ENCODE data around the gene SLC35F3.

SLC35F3 gene

GRCh38 chr1:234270581-234271242, 366.2 kb downstream of the SLC35F3 start:
- Histone ChIP-seq H3K4me3 (ENCODE audit: low read length in 2 of 2) (no peak overlapping the region), H2AFZ (ENCODE audit: low read length) (no peak overlapping the region), H3K23ac (ENCODE audit: low read depth, low read length, poor library complexity) (no peak overlapping the region), H3K27me3 (ENCODE audit: control insufficient read depth in 3 of 3, insufficient read depth in 3 of 3, low read depth in 1 of 3, low read length in 3 of 3) (no peaks in the 10 kb centered on the region), H3K18ac (ENCODE audit: low read length) (no peak overlapping the region), H3K4ac (ENCODE audit: low read length) (no peak overlapping the region), H3K27ac (replicated peaks; ENCODE audit: low read length) (no peak overlapping the region), H2BK120ac (ENCODE audit: low read depth, low read length) (no peak overlapping the region), H2AK5ac (ENCODE audit: low read depth, low read length) (peak overlapping the region; percentile 8), H3K79me1 (ENCODE audit: low read depth, low read length) (no peaks in the 10 kb centered on the region), H3K4me2 (ENCODE audit: insufficient read depth, low read length, poor library complexity, severe bottlenecking) (no peak overlapping the region), H4K91ac (ENCODE audit: low read depth, low read length, poor library complexity) (no peak overlapping the region), H3K14ac (ENCODE audit: low read length) (no peak overlapping the region), H4K8ac (ENCODE audit: low read depth, low read length) (no peak overlapping the region), H3K9ac (ENCODE audit: low read depth, low read length, poor library complexity) (peak overlapping the region; percentile 2), H2BK12ac (ENCODE audit: low read length) (no peak overlapping the region), H3K4me1 (ENCODE audit: control insufficient read depth in 2 of 2, insufficient read depth in 1 of 2, low read depth in 1 of 2, low read length in 2 of 2) (peaks cover 0 to 1% of the 10 kb centered on the region in 2 donors), H3K9me3 (replicated peaks in 1 of 2; ENCODE audit: control insufficient read depth in 2 of 2, insufficient read depth in 1 of 2, low read depth in 1 of 2, low read length in 2 of 2) (peaks cover 0 to 2% of the 10 kb centered on the region in 2 donors), H3K36me3 (replicated peaks in 1 of 2; ENCODE audit: control insufficient read depth in 2 of 2, insufficient read depth in 2 of 2, low read length in 2 of 2) (no peaks in the 10 kb centered on the region), H2BK15ac (ENCODE audit: low read length) (no peak overlapping the region), H2BK5ac (ENCODE audit: low read length) (no peak overlapping the region)
- no CpG with 5 or more reads among the region's 6 CpGs for WGBS, 2 donors (ENCODE audit: extremely low coverage in 2 of 2, insufficient read length in 2 of 2, insufficient replicate concordance in 1 of 2)
- DNase-seq (ENCODE audit: low spot score) = no peak

GRCh38 chr1:234271243-234271606, 366.7 kb downstream of the SLC35F3 start:
- Histone ChIP-seq H3K4me2 (ENCODE audit: insufficient read depth, low read length, poor library complexity, severe bottlenecking) (no peak overlapping the region), H3K27ac (replicated peaks; ENCODE audit: low read length) (no peak overlapping the region), H3K14ac (ENCODE audit: low read length) (no peak overlapping the region), H3K4me3 (ENCODE audit: low read length in 2 of 2) (no peak overlapping the region), H4K91ac (ENCODE audit: low read depth, low read length, poor library complexity) (no peak overlapping the region), H3K79me1 (ENCODE audit: low read depth, low read length) (no peaks in the 10 kb centered on the region), H2BK5ac (ENCODE audit: low read length) (no peak overlapping the region), H3K27me3 (ENCODE audit: control insufficient read depth in 3 of 3, insufficient read depth in 3 of 3, low read depth in 1 of 3, low read length in 3 of 3) (no peaks in the 10 kb centered on the region), H2BK15ac (ENCODE audit: low read length) (no peak overlapping the region), H2AK5ac (ENCODE audit: low read depth, low read length) (no peak overlapping the region), H3K4me1 (ENCODE audit: control insufficient read depth in 2 of 2, insufficient read depth in 1 of 2, low read depth in 1 of 2, low read length in 2 of 2) (no peaks in the 10 kb centered on the region), H4K8ac (ENCODE audit: low read depth, low read length) (no peak overlapping the region), H3K36me3 (replicated peaks in 1 of 2; ENCODE audit: control insufficient read depth in 2 of 2, insufficient read depth in 2 of 2, low read length in 2 of 2) (no peaks in the 10 kb centered on the region), H3K9ac (ENCODE audit: low read depth, low read length, poor library complexity) (no peak overlapping the region), H3K9me3 (replicated peaks in 1 of 2; ENCODE audit: control insufficient read depth in 2 of 2, insufficient read depth in 1 of 2, low read depth in 1 of 2, low read length in 2 of 2) (peaks cover 0 to 2% of the 10 kb centered on the region in 2 donors), H3K18ac (ENCODE audit: low read length) (no peak overlapping the region), H2BK12ac (ENCODE audit: low read length) (no peak overlapping the region), H2AFZ (ENCODE audit: low read length) (no peak overlapping the region), H3K4ac (ENCODE audit: low read length) (no peak overlapping the region), H2BK120ac (ENCODE audit: low read depth, low read length) (no peak overlapping the region), H3K23ac (ENCODE audit: low read depth, low read length, poor library complexity) (no peak overlapping the region)
- no CpG with 5 or more reads among the region's 4 CpGs for WGBS, 2 donors (ENCODE audit: extremely low coverage in 2 of 2, insufficient read length in 2 of 2, insufficient replicate concordance in 1 of 2)
- DNase-seq (ENCODE audit: low spot score) = no peak

- Histone ChIP-seq H2BK120ac (ENCODE audit: low read depth, low read length) (peak overlapping the region; percentile 32), H3K27me3 (ENCODE audit: control insufficient read depth in 3 of 3, insufficient read depth in 3 of 3, low read depth in 1 of 3, low read length in 3 of 3) (no peaks in the 10 kb centered on the region), H3K18ac (ENCODE audit: low read length) (no peak overlapping the region), H3K9ac (ENCODE audit: low read depth, low read length, poor library complexity) (no peak overlapping the region), H2AFZ (ENCODE audit: low read length) (no peak overlapping the region), H3K4ac (ENCODE audit: low read length) (no peak overlapping the region), H3K79me1 (ENCODE audit: low read depth, low read length) (no peaks in the 10 kb centered on the region), H2AK5ac (ENCODE audit: low read depth, low read length) (no peak overlapping the region), H4K91ac (ENCODE audit: low read depth, low read length, poor library complexity) (no peak overlapping the region), H3K9me3 (replicated peaks in 1 of 2; ENCODE audit: control insufficient read depth in 2 of 2, insufficient read depth in 1 of 2, low read depth in 1 of 2, low read length in 2 of 2) (peaks cover 0 to 2% of the 10 kb centered on the region in 2 donors), H3K4me1 (ENCODE audit: control insufficient read depth in 2 of 2, insufficient read depth in 1 of 2, low read depth in 1 of 2, low read length in 2 of 2) (no peaks in the 10 kb centered on the region), H4K8ac (ENCODE audit: low read depth, low read length) (no peak overlapping the region), H3K23ac (ENCODE audit: low read depth, low read length, poor library complexity) (no peak overlapping the region), H2BK15ac (ENCODE audit: low read length) (no peak overlapping the region), H2BK5ac (ENCODE audit: low read length) (peak overlapping the region; percentile 8), H3K4me3 (ENCODE audit: low read length in 2 of 2) (no peak overlapping the region), H3K4me2 (ENCODE audit: insufficient read depth, low read length, poor library complexity, severe bottlenecking) (no peak overlapping the region), H3K14ac (ENCODE audit: low read length) (no peak overlapping the region), H3K27ac (replicated peaks; ENCODE audit: low read length) (no peak overlapping the region), H3K36me3 (replicated peaks in 1 of 2; ENCODE audit: control insufficient read depth in 2 of 2, insufficient read depth in 2 of 2, low read length in 2 of 2) (no peaks in the 10 kb centered on the region), H2BK12ac (ENCODE audit: low read length) (no peak overlapping the region)
- DNase-seq (ENCODE audit: low spot score) = no peak
- no CpG with 5 or more reads among the region's 9 CpGs for WGBS, 2 donors (ENCODE audit: extremely low coverage in 2 of 2, insufficient read length in 2 of 2, insufficient replicate concordance in 1 of 2)
Measured at GRCh38 chr1:234272656-234273312, 368.3 kb downstream of the SLC35F3 start.

GRCh38 chr1:234273981-234274380, 369.5 kb downstream of the SLC35F3 start:
- no peak overlapping the region for H4K91ac ChIP-seq (ENCODE audit: low read depth, low read length, poor library complexity)
- H3K9me3 ChIP-seq (replicated peaks in 1 of 2; ENCODE audit: control insufficient read depth in 2 of 2, insufficient read depth in 1 of 2, low read depth in 1 of 2, low read length in 2 of 2) = no peaks in the 10 kb centered on the region
- no CpG with 5 or more reads among the region's 6 CpGs for WGBS, 2 donors (ENCODE audit: extremely low coverage in 2 of 2, insufficient read length in 2 of 2, insufficient replicate concordance in 1 of 2)
- H2BK12ac ChIP-seq (ENCODE audit: low read length) = no peak overlapping the region
- H3K23ac ChIP-seq (ENCODE audit: low read depth, low read length, poor library complexity) = no peak overlapping the region
- H4K8ac ChIP-seq (ENCODE audit: low read depth, low read length) = no peak overlapping the region
- H3K79me1 ChIP-seq (ENCODE audit: low read depth, low read length) = no peaks in the 10 kb centered on the region
- H3K27ac ChIP-seq (replicated peaks; ENCODE audit: low read length) = no peak overlapping the region
- no peaks in the 10 kb centered on the region for H3K27me3 ChIP-seq (ENCODE audit: control insufficient read depth in 3 of 3, insufficient read depth in 3 of 3, low read depth in 1 of 3, low read length in 3 of 3)
- H3K9ac ChIP-seq (ENCODE audit: low read depth, low read length, poor library complexity) = no peak overlapping the region
- no peaks in the 10 kb centered on the region for H3K4me1 ChIP-seq (ENCODE audit: control insufficient read depth in 2 of 2, insufficient read depth in 1 of 2, low read depth in 1 of 2, low read length in 2 of 2)
- no peak overlapping the region for H2BK5ac ChIP-seq (ENCODE audit: low read length)
- H2BK120ac ChIP-seq (ENCODE audit: low read depth, low read length) = no peak overlapping the region
- H3K14ac ChIP-seq (ENCODE audit: low read length) = no peak overlapping the region
- DNase-seq (ENCODE audit: low spot score) = no peak
- no peak overlapping the region for H3K4ac ChIP-seq (ENCODE audit: low read length)
- no peak overlapping the region for H3K18ac ChIP-seq (ENCODE audit: low read length)
- no peak overlapping the region for H2AFZ ChIP-seq (ENCODE audit: low read length)
- no peak overlapping the region for H3K4me2 ChIP-seq (ENCODE audit: insufficient read depth, low read length, poor library complexity, severe bottlenecking)
- no peak overlapping the region for H3K4me3 ChIP-seq (ENCODE audit: low read length in 2 of 2)
- H3K36me3 ChIP-seq (replicated peaks in 1 of 2; ENCODE audit: control insufficient read depth in 2 of 2, insufficient read depth in 2 of 2, low read length in 2 of 2) = no peaks in the 10 kb centered on the region
- no peak overlapping the region for H2BK15ac ChIP-seq (ENCODE audit: low read length)
- no peak overlapping the region for H2AK5ac ChIP-seq (ENCODE audit: low read depth, low read length)

Measured in neuronal stem cell (in vitro differentiated cells).